SK-N-SH treated with all-trans-retinoic acid at 6 μM for 48 hours (cell line): ENCODE results near the gene ZNF423.

ENCODE experiments used
- ATAC-seq: fragments of 200-7000 bp; cut with Tn5 transposase; 3 replicates; pipeline ENCODE4 v1.9.1; 2020; ENCODE audit warnings: mild to moderate bottlenecking, moderate library complexity
- ARNTL ChIP-seq: fragments of 450-650 bp; formaldehyde crosslinking; IDR thresholded peaks from 2 replicates; pipeline ENCODE4 v1.5.0; 2020; ENCODE audit warnings: low read depth, mild to moderate bottlenecking, moderate library complexity, borderline replicate concordance
- CSDC2 ChIP-seq: fragments of 250-450 bp; sonication (Bioruptor Pico); IDR thresholded peaks from 2 replicates; pipeline ENCODE4 v1.5.0; 2020; ENCODE audit warnings: mild to moderate bottlenecking, moderate library complexity
- GLIS3 ChIP-seq: fragments of 250-450 bp; sonication (Bioruptor Pico); IDR thresholded peaks from 2 replicates; pipeline ENCODE4 v1.5.0; 2020; ENCODE audit warnings: mild to moderate bottlenecking, moderate library complexity
- ISL1 ChIP-seq: fragments of 250-450 bp; sonication (Bioruptor Pico); IDR thresholded peaks from 2 replicates; pipeline ENCODE4 v2.1.2; 2022; ENCODE audit warnings: mild to moderate bottlenecking, moderate library complexity
- OSR1 ChIP-seq: fragments of 250-450 bp; sonication (Bioruptor Pico); IDR thresholded peaks from 2 replicates; pipeline ENCODE4 v1.8.0; 2022; ENCODE audit warnings: moderate library complexity, mild to moderate bottlenecking, inconsistent platforms
- PPARA ChIP-seq: fragments of 250-450 bp; sonication (Bioruptor Pico); IDR thresholded peaks from 2 replicates; pipeline ENCODE4 v1.5.0; 2020; ENCODE audit warnings: mild to moderate bottlenecking, borderline replicate concordance
- RARB ChIP-seq: fragments of 250-450 bp; sonication (Bioruptor Pico); IDR thresholded peaks from 2 replicates; pipeline ENCODE4 v1.8.0; 2021; ENCODE audit warnings: mild to moderate bottlenecking, moderate library complexity
- SNAI2 ChIP-seq: fragments of 250-450 bp; sonication (Bioruptor Pico); IDR thresholded peaks from 2 replicates; pipeline ENCODE4 v1.5.0; 2020; ENCODE audit warnings: mild to moderate bottlenecking, moderate library complexity
- TCF4 ChIP-seq: fragments of 250-450 bp; sonication (Bioruptor Pico); IDR thresholded peaks from 2 replicates; pipeline ENCODE4 v1.8.0; 2021; ENCODE audit warnings: mild to moderate bottlenecking, moderate library complexity, borderline replicate concordance
- TOX ChIP-seq: fragments of 250-450 bp; sonication (Bioruptor Pico); IDR thresholded peaks from 2 replicates; pipeline ENCODE4 v1.8.0; 2021; ENCODE audit warnings: mild to moderate bottlenecking, moderate library complexity, borderline replicate concordance
- ZC3H10 ChIP-seq: fragments of 250-450 bp; sonication (Bioruptor Pico); IDR thresholded peaks from 2 replicates; pipeline ENCODE4 v1.5.1; 2021; ENCODE audit warnings: mild to moderate bottlenecking, moderate library complexity
- ZFP3 ChIP-seq: fragments of 250-450 bp; sonication (Bioruptor Pico); IDR thresholded peaks from 2 replicates; pipeline ENCODE4 v1.5.0; 2020; ENCODE audit warnings: mild to moderate bottlenecking, moderate library complexity
- ZFP30 ChIP-seq: fragments of 450-650 bp; formaldehyde crosslinking; IDR thresholded peaks from 2 replicates; pipeline ENCODE4 v1.5.0; 2022; ENCODE audit warnings: mild to moderate bottlenecking, moderate library complexity
- ZNF565 ChIP-seq: fragments of 450-650 bp; formaldehyde crosslinking; conservative IDR thresholded peaks from 2 replicates; pipeline ENCODE4 v1.5.0; 2020; ENCODE audit warnings: low read depth, mild to moderate bottlenecking, moderate library complexity
- ZNF70 ChIP-seq: fragments of 450-650 bp; formaldehyde crosslinking; IDR thresholded peaks from 2 replicates; pipeline ENCODE4 v1.5.0; 2020; ENCODE audit warnings: mild to moderate bottlenecking, moderate library complexity
- TF ChIP-seq, protein P1 (sequence below): fragments of 250-450 bp; sonication (Bioruptor Pico); IDR thresholded peaks from 2 replicates; pipeline ENCODE4 v1.5.1; 2021; ENCODE audit warnings: mild to moderate bottlenecking, moderate library complexity
- TF ChIP-seq, protein P2 (sequence below): fragments of 250-450 bp; sonication (Bioruptor Pico); IDR thresholded peaks from 2 replicates; pipeline ENCODE4 v1.5.1; 2020; ENCODE audit warnings: low read depth, mild to moderate bottlenecking, moderate library complexity
- TF ChIP-seq, protein P3 (sequence below): fragments of 250-450 bp; sonication (Bioruptor Pico); IDR thresholded peaks from 2 replicates; pipeline ENCODE4 v1.8.0; 2020; ENCODE audit warnings: mild to moderate bottlenecking, moderate library complexity, borderline replicate concordance
- TF ChIP-seq, protein P4 (sequence below): fragments of 250-450 bp; sonication (Bioruptor Pico); IDR thresholded peaks from 2 replicates; pipeline ENCODE4 v1.8.0; 2021; ENCODE audit warnings: low read depth, mild to moderate bottlenecking, moderate library complexity, borderline replicate concordance
- TF ChIP-seq, protein P5 (sequence below): fragments of 250-450 bp; sonication (Bioruptor Pico); IDR thresholded peaks from 2 replicates; pipeline ENCODE4 v1.5.0; 2020; ENCODE audit warnings: mild to moderate bottlenecking, moderate library complexity

Gene ZNF423

DNA sequence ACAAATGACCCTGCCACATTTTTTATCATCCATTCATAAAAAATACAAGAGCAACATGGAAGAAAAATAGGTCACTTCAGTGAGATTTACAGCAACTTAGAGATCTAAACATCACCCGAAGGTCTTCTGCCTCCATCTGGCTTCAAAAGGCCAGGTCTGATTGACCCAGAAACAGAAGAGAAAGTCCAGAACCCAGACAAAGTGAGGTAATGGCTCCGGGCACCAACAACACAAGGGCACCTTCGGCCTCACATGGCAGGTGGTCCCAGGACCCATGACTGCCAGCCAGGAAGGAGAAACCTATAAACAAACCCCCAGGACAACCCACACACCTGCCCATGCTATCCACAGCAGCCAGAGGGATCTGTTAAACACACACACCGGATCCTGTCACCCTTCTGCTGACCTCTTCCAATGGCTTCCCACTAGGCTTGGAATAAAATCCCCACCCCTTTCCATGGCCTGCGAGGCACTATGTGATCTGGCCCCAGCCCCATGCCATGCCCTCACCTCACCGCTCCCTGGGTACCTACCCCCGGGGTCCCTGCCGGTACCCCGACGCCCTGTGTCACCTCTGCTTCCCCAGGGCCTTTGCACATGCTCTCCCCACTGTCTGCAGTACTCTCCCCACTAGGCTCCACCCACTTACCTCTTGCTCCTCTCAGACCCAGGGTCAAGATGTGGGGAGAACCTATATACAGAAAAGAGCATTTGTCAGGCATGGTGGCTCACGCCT lies 149.1 kb downstream of the ZNF423 start:
- no peak for ATAC-seq
- TF ChIP-seq SNAI2 (CRISPR knock-in tag) (no peak), ZNF70 (CRISPR knock-in tag) (no peak), ISL1 (CRISPR knock-in tag) (no peak), ZFP30 (CRISPR knock-in tag) (no peak), PPARA (no peak), TCF4 (no peak), RARB (CRISPR knock-in tag) (no peak), ZNF565 (CRISPR knock-in tag) (no peak), CSDC2 (no peak), ARNTL (CRISPR knock-in tag) (no peak), ZC3H10 (CRISPR knock-in tag) (no peak), ZFP3 (CRISPR knock-in tag) (no peak), GLIS3 (CRISPR knock-in tag) (no peak)
- TF ChIP-seq, protein P1, sequence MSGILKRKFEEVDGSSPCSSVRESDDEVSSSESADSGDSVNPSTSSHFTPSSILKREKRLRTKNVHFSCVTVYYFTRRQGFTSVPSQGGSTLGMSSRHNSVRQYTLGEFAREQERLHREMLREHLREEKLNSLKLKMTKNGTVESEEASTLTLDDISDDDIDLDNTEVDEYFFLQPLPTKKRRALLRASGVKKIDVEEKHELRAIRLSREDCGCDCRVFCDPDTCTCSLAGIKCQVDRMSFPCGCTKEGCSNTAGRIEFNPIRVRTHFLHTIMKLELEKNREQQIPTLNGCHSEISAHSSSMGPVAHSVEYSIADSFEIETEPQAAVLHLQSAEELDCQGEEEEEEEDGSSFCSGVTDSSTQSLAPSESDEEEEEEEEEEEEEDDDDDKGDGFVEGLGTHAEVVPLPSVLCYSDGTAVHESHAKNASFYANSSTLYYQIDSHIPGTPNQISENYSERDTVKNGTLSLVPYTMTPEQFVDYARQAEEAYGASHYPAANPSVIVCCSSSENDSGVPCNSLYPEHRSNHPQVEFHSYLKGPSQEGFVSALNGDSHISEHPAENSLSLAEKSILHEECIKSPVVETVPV, result no peak
- TF ChIP-seq, protein P2, sequence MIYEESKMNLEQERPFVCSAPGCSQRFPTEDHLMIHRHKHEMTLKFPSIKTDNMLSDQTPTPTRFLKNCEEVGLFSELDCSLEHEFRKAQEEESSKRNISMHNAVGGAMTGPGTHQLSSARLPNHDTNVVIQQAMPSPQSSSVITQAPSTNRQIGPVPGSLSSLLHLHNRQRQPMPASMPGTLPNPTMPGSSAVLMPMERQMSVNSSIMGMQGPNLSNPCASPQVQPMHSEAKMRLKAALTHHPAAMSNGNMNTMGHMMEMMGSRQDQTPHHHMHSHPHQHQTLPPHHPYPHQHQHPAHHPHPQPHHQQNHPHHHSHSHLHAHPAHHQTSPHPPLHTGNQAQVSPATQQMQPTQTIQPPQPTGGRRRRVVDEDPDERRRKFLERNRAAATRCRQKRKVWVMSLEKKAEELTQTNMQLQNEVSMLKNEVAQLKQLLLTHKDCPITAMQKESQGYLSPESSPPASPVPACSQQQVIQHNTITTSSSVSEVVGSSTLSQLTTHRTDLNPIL (CRISPR knock-in tag), result no peak
- TF ChIP-seq, protein P3, sequence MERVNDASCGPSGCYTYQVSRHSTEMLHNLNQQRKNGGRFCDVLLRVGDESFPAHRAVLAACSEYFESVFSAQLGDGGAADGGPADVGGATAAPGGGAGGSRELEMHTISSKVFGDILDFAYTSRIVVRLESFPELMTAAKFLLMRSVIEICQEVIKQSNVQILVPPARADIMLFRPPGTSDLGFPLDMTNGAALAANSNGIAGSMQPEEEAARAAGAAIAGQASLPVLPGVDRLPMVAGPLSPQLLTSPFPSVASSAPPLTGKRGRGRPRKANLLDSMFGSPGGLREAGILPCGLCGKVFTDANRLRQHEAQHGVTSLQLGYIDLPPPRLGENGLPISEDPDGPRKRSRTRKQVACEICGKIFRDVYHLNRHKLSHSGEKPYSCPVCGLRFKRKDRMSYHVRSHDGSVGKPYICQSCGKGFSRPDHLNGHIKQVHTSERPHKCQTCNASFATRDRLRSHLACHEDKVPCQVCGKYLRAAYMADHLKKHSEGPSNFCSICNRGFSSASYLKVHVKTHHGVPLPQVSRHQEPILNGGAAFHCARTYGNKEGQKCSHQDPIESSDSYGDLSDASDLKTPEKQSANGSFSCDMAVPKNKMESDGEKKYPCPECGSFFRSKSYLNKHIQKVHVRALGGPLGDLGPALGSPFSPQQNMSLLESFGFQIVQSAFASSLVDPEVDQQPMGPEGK (CRISPR knock-in tag), result no peak
- TF ChIP-seq, protein P4, sequence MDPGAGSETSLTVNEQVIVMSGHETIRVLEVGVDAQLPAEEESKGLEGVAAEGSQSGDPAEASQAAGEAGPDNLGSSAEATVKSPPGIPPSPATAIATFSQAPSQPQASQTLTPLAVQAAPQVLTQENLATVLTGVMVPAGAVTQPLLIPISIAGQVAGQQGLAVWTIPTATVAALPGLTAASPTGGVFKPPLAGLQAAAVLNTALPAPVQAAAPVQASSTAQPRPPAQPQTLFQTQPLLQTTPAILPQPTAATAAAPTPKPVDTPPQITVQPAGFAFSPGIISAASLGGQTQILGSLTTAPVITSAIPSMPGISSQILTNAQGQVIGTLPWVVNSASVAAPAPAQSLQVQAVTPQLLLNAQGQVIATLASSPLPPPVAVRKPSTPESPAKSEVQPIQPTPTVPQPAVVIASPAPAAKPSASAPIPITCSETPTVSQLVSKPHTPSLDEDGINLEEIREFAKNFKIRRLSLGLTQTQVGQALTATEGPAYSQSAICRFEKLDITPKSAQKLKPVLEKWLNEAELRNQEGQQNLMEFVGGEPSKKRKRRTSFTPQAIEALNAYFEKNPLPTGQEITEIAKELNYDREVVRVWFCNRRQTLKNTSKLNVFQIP, result no peak
- TF ChIP-seq, protein P5, sequence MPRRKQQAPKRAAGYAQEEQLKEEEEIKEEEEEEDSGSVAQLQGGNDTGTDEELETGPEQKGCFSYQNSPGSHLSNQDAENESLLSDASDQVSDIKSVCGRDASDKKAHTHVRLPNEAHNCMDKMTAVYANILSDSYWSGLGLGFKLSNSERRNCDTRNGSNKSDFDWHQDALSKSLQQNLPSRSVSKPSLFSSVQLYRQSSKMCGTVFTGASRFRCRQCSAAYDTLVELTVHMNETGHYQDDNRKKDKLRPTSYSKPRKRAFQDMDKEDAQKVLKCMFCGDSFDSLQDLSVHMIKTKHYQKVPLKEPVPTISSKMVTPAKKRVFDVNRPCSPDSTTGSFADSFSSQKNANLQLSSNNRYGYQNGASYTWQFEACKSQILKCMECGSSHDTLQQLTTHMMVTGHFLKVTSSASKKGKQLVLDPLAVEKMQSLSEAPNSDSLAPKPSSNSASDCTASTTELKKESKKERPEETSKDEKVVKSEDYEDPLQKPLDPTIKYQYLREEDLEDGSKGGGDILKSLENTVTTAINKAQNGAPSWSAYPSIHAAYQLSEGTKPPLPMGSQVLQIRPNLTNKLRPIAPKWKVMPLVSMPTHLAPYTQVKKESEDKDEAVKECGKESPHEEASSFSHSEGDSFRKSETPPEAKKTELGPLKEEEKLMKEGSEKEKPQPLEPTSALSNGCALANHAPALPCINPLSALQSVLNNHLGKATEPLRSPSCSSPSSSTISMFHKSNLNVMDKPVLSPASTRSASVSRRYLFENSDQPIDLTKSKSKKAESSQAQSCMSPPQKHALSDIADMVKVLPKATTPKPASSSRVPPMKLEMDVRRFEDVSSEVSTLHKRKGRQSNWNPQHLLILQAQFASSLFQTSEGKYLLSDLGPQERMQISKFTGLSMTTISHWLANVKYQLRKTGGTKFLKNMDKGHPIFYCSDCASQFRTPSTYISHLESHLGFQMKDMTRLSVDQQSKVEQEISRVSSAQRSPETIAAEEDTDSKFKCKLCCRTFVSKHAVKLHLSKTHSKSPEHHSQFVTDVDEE (CRISPR knock-in tag), result no peak
- TF ChIP-seq, all 23 proteins: peak for 0

DNA sequence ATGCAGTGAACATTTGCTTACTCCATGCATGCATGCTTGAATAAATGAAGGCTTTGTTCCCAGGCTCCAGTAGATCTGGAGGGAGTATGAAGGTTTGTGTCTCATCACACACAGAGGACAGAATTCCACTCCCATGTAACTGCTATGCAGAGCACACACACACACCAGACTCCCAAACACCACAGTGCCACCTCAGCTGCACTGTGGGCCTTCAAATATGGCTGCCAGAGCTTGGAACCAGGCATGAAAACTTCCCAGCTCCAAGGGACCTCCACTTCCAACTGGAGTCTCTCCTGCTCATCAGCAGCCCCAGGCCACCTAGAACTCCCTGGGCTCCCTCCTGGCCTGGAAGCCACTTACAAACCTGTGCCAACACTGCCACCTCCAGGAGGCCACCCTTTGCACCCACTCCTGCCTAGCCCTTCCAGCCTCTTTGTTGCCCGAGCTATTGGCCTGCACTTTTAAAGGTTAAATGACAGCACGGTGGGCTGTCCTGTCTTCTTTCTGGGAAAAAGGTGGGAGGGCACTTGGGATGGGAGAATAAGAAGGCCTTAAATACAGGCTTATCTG lies 151.2 kb downstream of the ZNF423 start:
- TF ChIP-seq OSR1 (CRISPR knock-in tag), result no peak
- TF ChIP-seq TOX (CRISPR knock-in tag), result no peak
- TF ChIP-seq ZNF565 (CRISPR knock-in tag), result peak; percentile 93
- ATAC-seq, result no peak

DNA sequence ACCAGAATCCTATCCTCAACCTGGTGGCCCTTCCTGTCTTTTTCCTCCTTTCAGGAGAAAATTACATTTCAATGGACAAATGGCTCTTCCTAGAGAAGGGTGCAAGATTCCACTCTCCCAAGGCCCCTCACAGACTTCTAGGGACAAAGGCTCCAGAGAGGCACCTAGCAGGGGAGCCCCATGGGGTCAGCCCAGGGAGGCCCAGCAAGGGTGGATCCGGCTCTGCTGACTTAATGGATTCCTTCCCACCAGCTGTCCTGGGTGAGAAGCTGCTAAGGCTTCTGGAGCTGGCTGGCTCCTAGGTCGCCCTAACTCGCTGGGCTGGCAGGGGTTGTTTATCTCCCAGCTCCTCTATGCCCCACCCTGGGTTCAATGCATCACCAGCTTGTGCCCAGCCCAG lies 152.4 kb downstream of the ZNF423 start:
- TF ChIP-seq ZNF565 (CRISPR knock-in tag) (no peak), SNAI2 (CRISPR knock-in tag) (no peak), ZNF70 (CRISPR knock-in tag) (no peak), ZFP30 (CRISPR knock-in tag) (no peak), PPARA (no peak), TOX (CRISPR knock-in tag) (no peak), GLIS3 (CRISPR knock-in tag) (no peak), ZFP3 (CRISPR knock-in tag) (no peak), TCF4 (no peak)
- TF ChIP-seq, protein P4, result no peak
- ATAC-seq, result no peak
